Measurements from ENCODE around the gene TTL. TPM values are rescaled to one million over a fixed set of nuclear protein-coding genes. Genes with fewer than 3 reads are reported as not detected.
"Not testable (repeated sequence)": the region's sequence is repeated elsewhere in the genome, so short reads cannot be mapped to it uniquely, and the experiment has no call there.

TTL gene
- total RNA-seq, 1 donor from 2014 or later: 42.9 TPM

DNA sequence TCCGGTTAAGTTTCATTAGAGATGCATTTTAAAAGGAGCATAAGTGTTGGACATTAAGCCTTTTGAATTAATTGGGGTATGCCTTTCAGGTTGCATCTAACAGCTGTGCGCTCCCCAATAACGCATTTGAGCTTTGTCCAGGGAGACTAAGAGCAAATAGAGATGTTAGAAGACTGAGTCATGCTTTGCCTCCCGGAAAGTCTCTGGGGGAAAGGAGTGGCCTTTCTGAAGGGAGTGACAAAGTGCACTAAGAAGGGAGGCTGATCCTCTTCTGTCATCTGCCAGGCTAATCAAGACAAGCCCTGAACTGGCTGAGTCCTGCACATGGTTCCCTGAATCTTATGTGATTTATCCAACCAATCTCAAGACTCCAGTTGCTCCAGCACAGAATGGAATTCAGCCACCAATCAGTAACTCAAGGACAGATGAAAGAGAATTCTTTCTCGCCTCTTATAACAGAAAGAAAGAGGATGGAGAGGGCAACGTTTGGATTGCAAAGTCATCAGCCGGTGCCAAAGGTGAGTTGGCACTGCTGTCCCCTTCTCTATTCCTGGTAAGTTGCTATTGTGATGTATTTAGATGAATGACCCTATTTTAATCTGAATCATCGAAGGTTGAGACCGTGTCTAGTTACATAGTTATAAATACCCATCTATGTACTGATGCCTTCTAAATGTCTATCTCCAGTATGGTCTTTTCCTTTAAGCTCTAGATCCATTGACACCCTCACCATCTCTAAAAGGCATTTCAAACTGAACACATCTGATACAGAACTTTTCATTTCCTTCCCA is 12.1 kb downstream of the TTL start:
- H3K9me3 Mint-ChIP-seq: no peaks in the 10 kb centered on the region
- H3K4me3 Mint-ChIP-seq: no peak overlapping the region
- TF ChIP-seq, protein P1, sequence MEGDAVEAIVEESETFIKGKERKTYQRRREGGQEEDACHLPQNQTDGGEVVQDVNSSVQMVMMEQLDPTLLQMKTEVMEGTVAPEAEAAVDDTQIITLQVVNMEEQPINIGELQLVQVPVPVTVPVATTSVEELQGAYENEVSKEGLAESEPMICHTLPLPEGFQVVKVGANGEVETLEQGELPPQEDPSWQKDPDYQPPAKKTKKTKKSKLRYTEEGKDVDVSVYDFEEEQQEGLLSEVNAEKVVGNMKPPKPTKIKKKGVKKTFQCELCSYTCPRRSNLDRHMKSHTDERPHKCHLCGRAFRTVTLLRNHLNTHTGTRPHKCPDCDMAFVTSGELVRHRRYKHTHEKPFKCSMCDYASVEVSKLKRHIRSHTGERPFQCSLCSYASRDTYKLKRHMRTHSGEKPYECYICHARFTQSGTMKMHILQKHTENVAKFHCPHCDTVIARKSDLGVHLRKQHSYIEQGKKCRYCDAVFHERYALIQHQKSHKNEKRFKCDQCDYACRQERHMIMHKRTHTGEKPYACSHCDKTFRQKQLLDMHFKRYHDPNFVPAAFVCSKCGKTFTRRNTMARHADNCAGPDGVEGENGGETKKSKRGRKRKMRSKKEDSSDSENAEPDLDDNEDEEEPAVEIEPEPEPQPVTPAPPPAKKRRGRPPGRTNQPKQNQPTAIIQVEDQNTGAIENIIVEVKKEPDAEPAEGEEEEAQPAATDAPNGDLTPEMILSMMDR (IDR thresholded peaks at IDR 0.05; ENCODE audit: unreplicated experiment): no peak
- no peaks in the 10 kb centered on the region for H3K27me3 Mint-ChIP-seq (ENCODE audit: low read depth)
- no peaks in the 10 kb centered on the region for H3K4me1 Mint-ChIP-seq
- DNase-seq (ENCODE audit: low spot score in 2 of 2, unreplicated experiment in 2 of 2): no peak
- no peak overlapping the region for H3K27ac Mint-ChIP-seq
- H3K36me3 Mint-ChIP-seq: peaks cover 8% of the 10 kb centered on the region

DNA sequence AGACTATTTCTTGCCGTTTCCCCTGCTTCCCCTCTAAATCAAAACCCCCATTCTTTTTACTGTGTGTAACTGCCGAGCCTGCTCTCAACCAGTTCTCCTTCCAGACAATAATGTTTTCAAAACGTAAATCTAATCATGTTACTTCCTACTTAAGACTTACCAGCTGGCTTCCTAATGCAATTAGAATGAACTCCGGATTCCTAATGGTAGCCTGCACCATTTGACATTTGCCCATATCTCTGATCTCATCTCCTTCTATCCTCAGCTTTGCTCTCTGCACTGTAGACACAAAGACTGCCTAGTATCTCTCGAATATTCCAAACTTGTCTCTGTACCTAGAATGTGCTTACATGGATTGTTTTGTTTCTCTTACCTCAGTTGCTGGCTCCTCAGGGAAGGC is 12.9 kb downstream of the TTL start:
- Mint-ChIP-seq H3K9me3 (no peaks in the 10 kb centered on the region), H3K27me3 (ENCODE audit: low read depth) (no peaks in the 10 kb centered on the region), H3K36me3 (peaks cover 13% of the 10 kb centered on the region), H3K4me3 (no peak overlapping the region), H3K4me1 (no peaks in the 10 kb centered on the region), H3K27ac (no peak overlapping the region)
- TF ChIP-seq, protein P1 (IDR thresholded peaks at IDR 0.05; ENCODE audit: unreplicated experiment): no peak
- no peak for DNase-seq (ENCODE audit: low spot score in 2 of 2, unreplicated experiment in 2 of 2)

DNA sequence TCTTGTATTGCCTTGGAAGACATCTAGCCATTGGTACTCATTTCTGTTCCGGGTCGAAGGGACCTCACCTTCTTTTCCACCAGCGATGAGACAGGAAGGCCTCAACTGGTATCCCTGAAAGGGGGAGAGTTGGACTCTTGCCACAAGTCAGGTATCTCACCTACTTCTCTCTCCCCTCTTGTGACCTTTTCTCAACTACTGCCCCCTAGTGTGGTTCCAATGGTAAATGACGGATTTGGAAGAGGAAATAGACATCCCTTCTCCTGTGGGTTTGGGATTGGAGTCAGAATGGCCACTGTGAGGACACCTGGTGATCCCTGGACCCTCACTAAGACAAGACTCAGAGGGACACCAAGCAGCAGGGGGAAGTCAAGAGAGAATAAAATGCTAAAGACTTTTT is 13.9 kb downstream of the TTL start:
- H3K36me3 Mint-ChIP-seq: peaks cover 15% of the 10 kb centered on the region
- not testable (repeated sequence) for H3K9me3 Mint-ChIP-seq; H3K4me1 Mint-ChIP-seq; H3K27ac Mint-ChIP-seq; H3K27me3 Mint-ChIP-seq (ENCODE audit: low read depth); H3K4me3 Mint-ChIP-seq; DNase-seq (ENCODE audit: low spot score in 2 of 2, unreplicated experiment in 2 of 2)

DNA sequence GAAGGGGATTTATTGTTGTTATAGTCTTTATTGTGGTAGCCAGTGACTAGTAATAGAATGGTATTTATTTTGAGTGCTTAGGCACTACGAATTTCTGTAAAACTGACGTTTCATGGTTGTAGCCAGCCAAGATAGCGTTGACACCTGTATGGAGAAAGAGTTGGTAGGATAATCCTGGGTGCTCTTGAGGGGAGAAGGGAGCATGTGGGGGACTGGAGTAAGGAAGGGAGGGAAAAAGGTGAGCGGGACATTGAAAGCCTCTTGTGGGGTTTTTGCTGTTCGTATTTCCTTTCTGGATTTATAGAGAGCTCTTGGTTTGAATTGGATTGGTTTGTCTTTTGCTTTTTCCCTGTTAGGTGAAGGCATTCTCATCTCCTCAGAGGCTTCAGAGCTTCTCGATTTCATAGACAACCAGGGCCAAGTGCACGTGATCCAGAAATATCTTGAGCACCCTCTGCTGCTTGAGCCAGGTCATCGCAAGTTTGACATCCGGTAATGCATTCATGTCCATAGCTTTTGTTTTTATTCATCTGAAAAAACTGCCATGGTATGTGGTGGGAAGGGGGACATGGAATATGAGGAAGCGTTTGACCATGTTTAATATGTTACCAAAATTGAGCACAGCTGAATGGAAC is 19.0 kb downstream of the TTL start:
- peaks cover 10% of the 10 kb centered on the region for H3K9me3 Mint-ChIP-seq
- not testable (repeated sequence) for H3K27me3 Mint-ChIP-seq (ENCODE audit: low read depth); H3K27ac Mint-ChIP-seq; H3K4me3 Mint-ChIP-seq; H3K4me1 Mint-ChIP-seq; DNase-seq (ENCODE audit: low spot score in 2 of 2, unreplicated experiment in 2 of 2)
- peaks cover 26% of the 10 kb centered on the region for H3K36me3 Mint-ChIP-seq

DNA sequence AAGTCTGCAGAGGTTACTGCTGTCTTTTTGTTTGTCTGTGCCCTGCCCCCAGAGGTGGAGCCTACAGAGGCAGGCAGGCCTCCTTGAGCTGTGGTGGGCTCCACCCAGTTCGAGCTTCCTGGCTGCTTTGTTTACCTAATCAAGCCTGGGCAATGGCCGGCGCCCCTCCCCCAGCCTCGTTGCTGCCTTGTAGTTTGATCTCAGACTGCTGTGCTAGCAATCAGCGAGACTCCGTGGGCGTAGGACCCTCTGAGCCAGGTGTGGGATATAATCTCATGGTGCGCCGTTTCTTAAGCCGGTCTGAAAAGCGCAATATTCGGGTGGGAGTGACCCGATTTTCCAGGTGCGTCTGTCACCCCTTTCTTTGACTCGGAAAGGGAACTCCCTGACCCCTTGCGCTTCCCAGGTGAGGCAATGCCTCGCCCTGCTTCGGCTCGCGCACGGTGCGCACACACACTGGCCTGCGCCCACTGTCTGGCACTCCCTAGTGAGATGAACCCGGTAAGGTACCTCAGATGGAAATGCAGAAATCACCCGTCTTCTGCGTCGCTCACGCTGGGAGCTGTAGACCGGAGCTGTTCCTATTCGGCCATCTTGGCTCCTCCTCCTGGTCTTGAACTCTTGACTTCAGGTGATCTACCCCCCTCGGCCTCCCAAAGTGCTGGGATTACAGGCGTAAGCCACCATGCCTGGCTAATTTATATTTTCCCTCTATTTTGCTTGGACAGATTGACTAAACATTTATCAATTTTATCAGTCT is 27.5 kb downstream of the TTL start:
- not testable (repeated sequence) for H3K9me3 Mint-ChIP-seq; H3K27ac Mint-ChIP-seq; DNase-seq (ENCODE audit: low spot score in 2 of 2, unreplicated experiment in 2 of 2); H3K4me3 Mint-ChIP-seq; H3K27me3 Mint-ChIP-seq (ENCODE audit: low read depth); H3K4me1 Mint-ChIP-seq
- peaks cover 14% of the 10 kb centered on the region for H3K36me3 Mint-ChIP-seq

DNA sequence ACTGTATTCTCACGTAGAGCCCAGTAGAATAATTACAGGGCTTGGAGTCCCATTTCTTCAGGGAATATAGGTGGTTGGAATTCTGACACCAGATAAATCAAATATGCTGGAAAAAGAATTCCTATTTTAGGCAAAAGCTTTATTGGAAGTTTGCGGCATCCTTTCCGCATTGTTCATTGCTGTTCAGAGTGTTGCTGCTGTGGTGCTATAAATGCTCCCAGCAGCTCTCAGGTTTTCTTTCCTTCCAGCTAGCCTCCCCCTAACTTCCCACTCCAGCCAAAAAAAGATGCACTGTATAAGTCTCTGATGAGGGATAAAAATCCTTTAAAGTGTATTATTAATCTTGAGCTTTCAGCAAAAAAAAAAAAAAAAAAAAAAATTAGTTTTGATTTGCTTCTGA is 34.8 kb downstream of the TTL start:
- no peak overlapping the region for H3K27ac Mint-ChIP-seq
- H3K27me3 Mint-ChIP-seq (ENCODE audit: low read depth): no peaks in the 10 kb centered on the region
- H3K4me3 Mint-ChIP-seq: no peak overlapping the region
- peaks cover 43% of the 10 kb centered on the region for H3K36me3 Mint-ChIP-seq
- no peak for DNase-seq (ENCODE audit: low spot score in 2 of 2, unreplicated experiment in 2 of 2)
- peaks cover 12% of the 10 kb centered on the region for H3K9me3 Mint-ChIP-seq
- H3K4me1 Mint-ChIP-seq: no peaks in the 10 kb centered on the region
- TF ChIP-seq, protein P1 (IDR thresholded peaks at IDR 0.05; ENCODE audit: unreplicated experiment): no peak

DNA sequence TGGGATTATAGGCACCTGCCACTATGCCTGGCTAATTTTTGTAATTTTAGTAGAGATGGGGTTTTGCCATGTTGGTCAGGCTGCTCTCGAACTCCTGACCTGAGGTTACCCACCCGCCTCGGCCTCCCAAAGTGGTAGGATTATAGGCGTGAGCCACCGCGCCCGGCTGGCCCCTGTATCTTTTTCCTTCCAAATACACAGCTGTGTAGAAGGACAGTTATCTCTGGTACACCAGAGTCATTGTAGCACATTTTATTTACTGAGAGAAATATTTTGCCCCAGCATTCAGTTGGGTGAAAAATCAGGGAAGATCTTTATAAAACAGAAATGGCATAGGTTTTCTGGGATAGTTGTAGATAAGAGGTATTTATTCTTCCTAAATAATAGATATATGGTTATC is 36.9 kb downstream of the TTL start:
- Mint-ChIP-seq H3K27me3 (ENCODE audit: low read depth) (no peaks in the 10 kb centered on the region), H3K4me1 (no peaks in the 10 kb centered on the region), H3K36me3 (peaks cover 54% of the 10 kb centered on the region), H3K27ac (no peak overlapping the region), H3K9me3 (peaks cover 12% of the 10 kb centered on the region), H3K4me3 (no peak overlapping the region)
- TF ChIP-seq, protein P1 (IDR thresholded peaks at IDR 0.05; ENCODE audit: unreplicated experiment): no peak
- DNase-seq (ENCODE audit: low spot score in 2 of 2, unreplicated experiment in 2 of 2): no peak

Data from mesothelial cell of epicardium (in vitro differentiated cells).